ENCODE results near the gene PFDN5. TPM values are rescaled to one million over a fixed set of nuclear protein-coding genes. Genes with fewer than 3 reads are reported as not detected.
"Not testable (repeated sequence)": the region's sequence is repeated elsewhere in the genome, so short reads cannot be mapped to it uniquely, and the experiment has no call there.

PFDN5 gene
- polyA plus RNA-seq, 1 experiment = 991 TPM

DNA sequence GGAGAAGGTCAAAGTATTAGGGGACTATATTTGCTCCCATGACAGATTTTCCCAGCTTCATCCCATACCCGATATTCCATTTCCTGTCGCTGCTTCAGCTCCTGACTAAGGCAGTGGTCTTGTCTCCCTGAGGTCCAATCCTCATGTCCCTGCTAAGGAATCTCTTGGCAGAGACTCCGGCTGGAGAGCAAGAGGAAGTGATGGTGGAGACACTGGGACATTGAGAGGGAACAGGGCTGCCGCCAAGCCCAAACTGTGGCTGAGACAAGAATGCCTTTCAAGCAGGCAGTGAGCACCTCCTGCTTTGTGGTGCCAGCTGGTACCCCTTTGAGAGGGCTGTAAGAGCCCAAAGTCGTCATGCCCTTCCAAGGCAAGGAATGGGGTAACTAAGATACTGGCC lies 35.3 kb downstream of the PFDN5 start:
- CTCF ChIA-PET = interaction anchor here (1.0 to 2.1 kb wide), 3 partner anchors 9 to 21 kb away, joined by 4 to 8 read pairs (median 4); partner anchors contain the start of gene AAAS
- Histone ChIP-seq H3K27me3 (ENCODE audit: control insufficient read depth, insufficient read depth, low read length) (peaks cover 41% of the 10 kb centered on the region), H3K27ac (ENCODE audit: low read depth, low read length) (no peak overlapping the region), H3K4me3 (ENCODE audit: low read depth, low read length) (no peak overlapping the region), H3K9me3 (ENCODE audit: control insufficient read depth, insufficient read depth, low read length) (no peaks in the 10 kb centered on the region)
- POLR2A ChIA-PET = interaction anchor here (0.7 to 0.8 kb wide), 2 partner anchors 14 to 141 kb away, joined by 3 to 5 read pairs; no protein-coding TSS in a partner anchor
- TF ChIP-seq, protein P1, sequence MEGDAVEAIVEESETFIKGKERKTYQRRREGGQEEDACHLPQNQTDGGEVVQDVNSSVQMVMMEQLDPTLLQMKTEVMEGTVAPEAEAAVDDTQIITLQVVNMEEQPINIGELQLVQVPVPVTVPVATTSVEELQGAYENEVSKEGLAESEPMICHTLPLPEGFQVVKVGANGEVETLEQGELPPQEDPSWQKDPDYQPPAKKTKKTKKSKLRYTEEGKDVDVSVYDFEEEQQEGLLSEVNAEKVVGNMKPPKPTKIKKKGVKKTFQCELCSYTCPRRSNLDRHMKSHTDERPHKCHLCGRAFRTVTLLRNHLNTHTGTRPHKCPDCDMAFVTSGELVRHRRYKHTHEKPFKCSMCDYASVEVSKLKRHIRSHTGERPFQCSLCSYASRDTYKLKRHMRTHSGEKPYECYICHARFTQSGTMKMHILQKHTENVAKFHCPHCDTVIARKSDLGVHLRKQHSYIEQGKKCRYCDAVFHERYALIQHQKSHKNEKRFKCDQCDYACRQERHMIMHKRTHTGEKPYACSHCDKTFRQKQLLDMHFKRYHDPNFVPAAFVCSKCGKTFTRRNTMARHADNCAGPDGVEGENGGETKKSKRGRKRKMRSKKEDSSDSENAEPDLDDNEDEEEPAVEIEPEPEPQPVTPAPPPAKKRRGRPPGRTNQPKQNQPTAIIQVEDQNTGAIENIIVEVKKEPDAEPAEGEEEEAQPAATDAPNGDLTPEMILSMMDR (IDR thresholded peaks at IDR 0.05; ENCODE audit: low read depth, low read length) = no peak
- DNase-seq (ENCODE audit: low read depth, low spot score) = no peak

DNA sequence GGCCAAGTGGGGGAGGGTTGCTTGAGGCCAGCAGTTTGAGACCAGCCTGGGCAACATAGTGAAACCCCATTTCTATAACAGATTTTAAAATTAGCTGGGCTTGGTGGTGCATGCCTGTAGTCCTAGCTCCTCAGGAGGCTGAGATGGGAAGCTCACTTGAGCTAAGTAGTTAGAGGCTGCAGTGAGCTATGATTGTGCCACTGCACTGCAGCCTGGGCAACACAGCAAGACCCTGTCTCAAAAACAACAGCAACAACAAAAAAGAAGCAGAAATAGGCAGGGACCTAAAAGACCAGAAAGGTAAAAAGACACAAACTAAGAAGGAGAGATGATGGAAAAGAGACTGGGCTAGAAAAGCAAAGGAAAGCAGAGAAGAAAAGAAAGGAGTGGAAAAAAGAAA lies 37.0 kb downstream of the PFDN5 start:
- not testable (repeated sequence) for H3K27ac ChIP-seq (ENCODE audit: low read depth, low read length); H3K4me3 ChIP-seq (ENCODE audit: low read depth, low read length); H3K9me3 ChIP-seq (ENCODE audit: control insufficient read depth, insufficient read depth, low read length); DNase-seq (ENCODE audit: low read depth, low spot score)
- CTCF ChIA-PET = interaction anchor here (0.8 to 1.5 kb wide), 3 partner anchors 11 to 144 kb away, joined by 3 to 4 read pairs (median 3); partner anchors contain the start of gene AAAS
- H3K27me3 ChIP-seq (ENCODE audit: control insufficient read depth, insufficient read depth, low read length) = peaks cover 58% of the 10 kb centered on the region
- POLR2A ChIA-PET = interaction anchor here (1.5 kb wide), 1 partner anchor 12 kb away, joined by 4 read pairs; no protein-coding TSS in a partner anchor

DNA sequence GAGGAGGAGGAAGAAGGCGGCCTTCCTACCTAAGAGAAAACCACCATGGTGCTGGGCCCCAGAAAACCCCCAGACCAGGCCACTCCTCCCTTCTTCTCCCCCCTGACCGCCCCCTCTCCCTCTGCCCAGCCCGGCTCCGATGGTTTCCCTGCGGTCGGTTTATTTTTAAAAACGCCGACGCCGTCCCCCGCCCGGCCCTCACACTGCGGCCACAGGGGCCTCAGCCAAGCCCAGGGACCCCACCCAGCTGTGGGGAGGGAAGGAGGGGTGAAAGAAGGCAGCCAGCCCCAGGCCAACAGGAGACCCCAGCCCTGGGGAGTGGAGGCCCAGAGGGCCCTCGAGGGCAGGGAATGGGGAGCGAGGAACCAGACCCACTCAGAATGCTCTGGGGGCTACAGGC lies 37.4 kb downstream of the PFDN5 start:
- CTCF ChIA-PET = interaction anchor here (0.8 to 1.5 kb wide), 6 partner anchors 8 to 143 kb away, joined by 3 to 9 read pairs (median 4); partner anchors contain the start of gene AAAS

DNA sequence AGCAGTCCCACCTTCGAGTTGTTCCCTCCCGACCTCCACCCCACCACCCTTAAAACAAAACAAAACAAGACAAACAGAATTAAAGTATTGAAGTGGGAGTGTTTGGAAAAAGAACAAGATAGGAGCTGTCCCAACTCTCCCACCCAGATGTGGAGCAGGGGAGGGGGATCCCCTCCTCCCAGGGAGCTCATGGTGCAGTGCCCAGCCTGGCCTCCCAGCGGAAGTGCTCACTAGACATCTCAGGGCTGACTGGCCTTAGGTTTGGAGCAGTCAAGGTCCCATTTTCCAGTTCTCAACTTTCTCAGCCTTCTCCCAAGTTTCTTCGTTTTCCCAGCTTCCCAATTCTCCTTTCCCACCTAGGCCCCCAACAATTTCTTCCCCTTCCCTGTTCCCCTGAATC lies 37.9 kb downstream of the PFDN5 start:
- H3K27me3 ChIP-seq (ENCODE audit: control insufficient read depth, insufficient read depth, low read length) = peaks cover 67% of the 10 kb centered on the region

More for the DNA sequence above, 37.4 kb downstream of the PFDN5 start:
- TF ChIP-seq, protein P1 (IDR thresholded peaks at IDR 0.05; ENCODE audit: low read depth, low read length) = no peak
- POLR2A ChIA-PET = interaction anchor here (1.5 kb wide), 2 partner anchors 12 kb away, joined by 4 to 8 read pairs; no protein-coding TSS in a partner anchor
- DNase-seq (ENCODE audit: low read depth, low spot score) = no peak
- H3K27ac ChIP-seq (ENCODE audit: low read depth, low read length) = no peak overlapping the region
- no peaks in the 10 kb centered on the region for H3K9me3 ChIP-seq (ENCODE audit: control insufficient read depth, insufficient read depth, low read length)
- H3K27me3 ChIP-seq (ENCODE audit: control insufficient read depth, insufficient read depth, low read length) = peaks cover 62% of the 10 kb centered on the region
- no peak overlapping the region for H3K4me3 ChIP-seq (ENCODE audit: low read depth, low read length)

DNA sequence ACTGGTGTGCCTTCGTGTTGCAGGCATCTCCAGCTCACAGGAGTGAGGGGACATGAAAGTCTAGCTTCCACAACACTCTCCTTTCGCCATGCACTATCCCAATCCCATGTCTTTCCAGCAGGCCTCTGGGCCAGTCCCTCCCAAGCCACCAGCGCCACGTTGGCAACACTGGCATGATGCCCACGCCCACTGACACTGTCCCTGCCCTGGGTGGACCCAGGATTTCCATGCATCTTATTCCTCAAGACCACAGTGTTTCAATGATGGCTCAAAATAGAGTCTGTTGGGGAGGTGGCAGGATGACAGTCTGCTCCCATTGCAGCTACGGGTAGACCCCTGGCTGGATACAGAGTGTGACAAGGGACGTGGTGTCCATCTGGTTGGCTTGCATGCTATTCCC lies 38.5 kb downstream of the PFDN5 start:
- H3K9me3 ChIP-seq (ENCODE audit: control insufficient read depth, insufficient read depth, low read length) = no peaks in the 10 kb centered on the region
- no peak for DNase-seq (ENCODE audit: low read depth, low spot score)
- no peak overlapping the region for H3K4me3 ChIP-seq (ENCODE audit: low read depth, low read length)
- no peak overlapping the region for H3K27ac ChIP-seq (ENCODE audit: low read depth, low read length)
- TF ChIP-seq, protein P1 (IDR thresholded peaks at IDR 0.05; ENCODE audit: low read depth, low read length) = no peak
- POLR2A ChIA-PET = interaction anchor here (0.7 to 1.5 kb wide), 2 partner anchors 11 to 65 kb away, joined by 3 to 8 read pairs; no protein-coding TSS in a partner anchor
- H3K27me3 ChIP-seq (ENCODE audit: control insufficient read depth, insufficient read depth, low read length) = peaks cover 70% of the 10 kb centered on the region
- CTCF ChIA-PET = interaction anchor here (0.6 to 1.4 kb wide), 6 partner anchors 9 to 64 kb away, joined by 3 to 9 read pairs (median 5); partner anchors contain the start of gene AAAS

More for the DNA sequence above, 37.9 kb downstream of the PFDN5 start:
- no peak for DNase-seq (ENCODE audit: low read depth, low spot score)
- no peaks in the 10 kb centered on the region for H3K9me3 ChIP-seq (ENCODE audit: control insufficient read depth, insufficient read depth, low read length)
- CTCF ChIA-PET = interaction anchor here (0.6 to 1.4 kb wide), 6 partner anchors 8 to 64 kb away, joined by 3 to 9 read pairs (median 5); partner anchors contain the start of gene AAAS
- H3K27ac ChIP-seq (ENCODE audit: low read depth, low read length) = no peak overlapping the region
- TF ChIP-seq, protein P1 (IDR thresholded peaks at IDR 0.05; ENCODE audit: low read depth, low read length) = no peak
- no peak overlapping the region for H3K4me3 ChIP-seq (ENCODE audit: low read depth, low read length)
- POLR2A ChIA-PET = interaction anchor here (1.5 kb wide), 1 partner anchor 12 kb away, joined by 8 read pairs; no protein-coding TSS in a partner anchor

Data from AG04450 (cell line).